ENCODE measurements around the gene AASDH.

AASDH gene

GRCh38 chr4:56320293-56320692 lies 67.0 kb downstream of the AASDH start:
- TF ChIP-seq TCF12 (IDR thresholded peaks at IDR 0.05; ENCODE audit: low read depth): no peak
- TF ChIP-seq CREB1 (IDR thresholded peaks at IDR 0.05; ENCODE audit: low read depth): no peak
- no peak for TF ChIP-seq ZBTB7A (IDR thresholded peaks at IDR 0.05; ENCODE audit: low read depth)
- TF ChIP-seq USF1 (IDR thresholded peaks at IDR 0.05): no peak
- TF ChIP-seq TAF1 (IDR thresholded peaks at IDR 0.05; ENCODE audit: low read depth): no peak
- TF ChIP-seq, protein P1, sequence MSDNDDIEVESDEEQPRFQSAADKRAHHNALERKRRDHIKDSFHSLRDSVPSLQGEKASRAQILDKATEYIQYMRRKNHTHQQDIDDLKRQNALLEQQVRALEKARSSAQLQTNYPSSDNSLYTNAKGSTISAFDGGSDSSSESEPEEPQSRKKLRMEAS (IDR thresholded peaks at IDR 0.05): no peak
- no peak for TF ChIP-seq RAD21 (IDR thresholded peaks at IDR 0.05; ENCODE audit: low read depth)
- no peak for TF ChIP-seq TEAD4 (IDR thresholded peaks at IDR 0.05)
- TF ChIP-seq EP300 (IDR thresholded peaks at IDR 0.05; ENCODE audit: borderline replicate concordance): no peak
- no peak for TF ChIP-seq YY1 (IDR thresholded peaks at IDR 0.05; ENCODE audit: low read depth)

DNA sequence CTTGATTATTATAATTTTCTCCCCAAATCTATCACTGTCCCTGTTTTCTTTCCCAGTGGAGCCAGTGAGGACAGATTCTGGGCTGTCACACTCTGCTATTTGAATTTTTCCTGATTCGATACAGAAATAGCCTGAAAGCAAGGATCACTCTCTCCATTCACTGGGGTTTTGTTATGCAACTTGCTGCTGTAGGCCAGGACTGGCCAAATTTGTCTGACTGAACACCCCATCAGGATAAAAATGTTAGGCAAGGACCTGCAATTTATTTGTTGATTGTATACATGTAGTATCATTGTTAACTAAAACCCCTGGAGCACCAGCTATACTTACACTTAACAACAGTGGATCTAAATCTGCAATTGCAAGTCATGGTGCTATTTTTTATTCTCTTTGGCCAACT lies 68.7 kb downstream of the AASDH start:
- TF ChIP-seq EGR1 (IDR thresholded peaks at IDR 0.05) (no peak), NFIC (IDR thresholded peaks at IDR 0.05) (no peak), TCF12 (IDR thresholded peaks at IDR 0.05; ENCODE audit: low read depth) (no peak), TAF1 (IDR thresholded peaks at IDR 0.05; ENCODE audit: low read depth) (no peak), CEBPB (IDR thresholded peaks at IDR 0.05) (no peak), EP300 (IDR thresholded peaks at IDR 0.05; ENCODE audit: borderline replicate concordance) (no peak), ZBTB7A (IDR thresholded peaks at IDR 0.05; ENCODE audit: low read depth) (no peak), FOXM1 (IDR thresholded peaks at IDR 0.05; ENCODE audit: borderline replicate concordance, low read depth) (no peak), RAD21 (IDR thresholded peaks at IDR 0.05; ENCODE audit: low read depth) (no peak), CREB1 (IDR thresholded peaks at IDR 0.05; ENCODE audit: low read depth) (no peak), USF1 (IDR thresholded peaks at IDR 0.05) (no peak), YY1 (IDR thresholded peaks at IDR 0.05; ENCODE audit: low read depth) (no peak), TEAD4 (IDR thresholded peaks at IDR 0.05) (no peak)
- TF ChIP-seq, protein P2, sequence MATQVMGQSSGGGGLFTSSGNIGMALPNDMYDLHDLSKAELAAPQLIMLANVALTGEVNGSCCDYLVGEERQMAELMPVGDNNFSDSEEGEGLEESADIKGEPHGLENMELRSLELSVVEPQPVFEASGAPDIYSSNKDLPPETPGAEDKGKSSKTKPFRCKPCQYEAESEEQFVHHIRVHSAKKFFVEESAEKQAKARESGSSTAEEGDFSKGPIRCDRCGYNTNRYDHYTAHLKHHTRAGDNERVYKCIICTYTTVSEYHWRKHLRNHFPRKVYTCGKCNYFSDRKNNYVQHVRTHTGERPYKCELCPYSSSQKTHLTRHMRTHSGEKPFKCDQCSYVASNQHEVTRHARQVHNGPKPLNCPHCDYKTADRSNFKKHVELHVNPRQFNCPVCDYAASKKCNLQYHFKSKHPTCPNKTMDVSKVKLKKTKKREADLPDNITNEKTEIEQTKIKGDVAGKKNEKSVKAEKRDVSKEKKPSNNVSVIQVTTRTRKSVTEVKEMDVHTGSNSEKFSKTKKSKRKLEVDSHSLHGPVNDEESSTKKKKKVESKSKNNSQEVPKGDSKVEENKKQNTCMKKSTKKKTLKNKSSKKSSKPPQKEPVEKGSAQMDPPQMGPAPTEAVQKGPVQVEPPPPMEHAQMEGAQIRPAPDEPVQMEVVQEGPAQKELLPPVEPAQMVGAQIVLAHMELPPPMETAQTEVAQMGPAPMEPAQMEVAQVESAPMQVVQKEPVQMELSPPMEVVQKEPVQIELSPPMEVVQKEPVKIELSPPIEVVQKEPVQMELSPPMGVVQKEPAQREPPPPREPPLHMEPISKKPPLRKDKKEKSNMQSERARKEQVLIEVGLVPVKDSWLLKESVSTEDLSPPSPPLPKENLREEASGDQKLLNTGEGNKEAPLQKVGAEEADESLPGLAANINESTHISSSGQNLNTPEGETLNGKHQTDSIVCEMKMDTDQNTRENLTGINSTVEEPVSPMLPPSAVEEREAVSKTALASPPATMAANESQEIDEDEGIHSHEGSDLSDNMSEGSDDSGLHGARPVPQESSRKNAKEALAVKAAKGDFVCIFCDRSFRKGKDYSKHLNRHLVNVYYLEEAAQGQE (IDR thresholded peaks at IDR 0.05; ENCODE audit: low read depth): no peak
- TF ChIP-seq, protein P1 (IDR thresholded peaks at IDR 0.05): no peak

DNA sequence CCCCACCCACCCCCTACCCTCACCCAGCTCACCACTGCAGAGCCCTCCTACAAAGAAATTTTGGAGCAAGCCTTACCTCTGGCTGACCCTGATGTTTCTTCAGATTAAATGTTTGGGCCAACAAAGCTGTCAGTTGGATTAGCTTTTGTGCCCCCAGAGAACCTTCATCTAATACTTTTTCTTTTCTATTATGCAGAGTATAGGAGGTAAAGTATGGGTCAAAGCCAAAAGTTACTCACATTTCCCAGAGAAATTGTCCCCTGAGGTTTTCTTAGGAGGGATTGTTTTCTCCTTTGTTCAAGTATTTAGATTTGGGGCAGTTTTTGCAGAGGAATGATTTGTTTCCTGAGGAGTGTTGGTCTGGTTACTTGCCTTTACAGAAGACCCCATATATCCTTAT lies 69.5 kb downstream of the AASDH start:
- TF ChIP-seq, protein P1 (IDR thresholded peaks at IDR 0.05): no peak
- no peak for TF ChIP-seq USF1 (IDR thresholded peaks at IDR 0.05)
- TF ChIP-seq TAF1 (IDR thresholded peaks at IDR 0.05; ENCODE audit: low read depth): no peak

- TF ChIP-seq CEBPB (IDR thresholded peaks at IDR 0.05): no peak
- TF ChIP-seq, protein P1 (IDR thresholded peaks at IDR 0.05): no peak
- no peak for TF ChIP-seq TCF12 (IDR thresholded peaks at IDR 0.05; ENCODE audit: low read depth)
- TF ChIP-seq USF1 (IDR thresholded peaks at IDR 0.05): no peak
- no peak for TF ChIP-seq TAF1 (IDR thresholded peaks at IDR 0.05; ENCODE audit: low read depth)
- no peak for TF ChIP-seq RAD21 (IDR thresholded peaks at IDR 0.05; ENCODE audit: low read depth)
- no peak for TF ChIP-seq TEAD4 (IDR thresholded peaks at IDR 0.05)
- TF ChIP-seq EGR1 (IDR thresholded peaks at IDR 0.05): no peak
- no peak for TF ChIP-seq FOXM1 (IDR thresholded peaks at IDR 0.05; ENCODE audit: borderline replicate concordance, low read depth)
- TF ChIP-seq, protein P2 (IDR thresholded peaks at IDR 0.05; ENCODE audit: low read depth): no peak
- TF ChIP-seq YY1 (IDR thresholded peaks at IDR 0.05; ENCODE audit: low read depth): no peak
- TF ChIP-seq CREB1 (IDR thresholded peaks at IDR 0.05; ENCODE audit: low read depth): no peak
- no peak for TF ChIP-seq EP300 (IDR thresholded peaks at IDR 0.05; ENCODE audit: borderline replicate concordance)
- TF ChIP-seq ZBTB7A (IDR thresholded peaks at IDR 0.05; ENCODE audit: low read depth): no peak
- TF ChIP-seq NFIC (IDR thresholded peaks at IDR 0.05): no peak
Measured at GRCh38 chr4:56316011-56316650, 71.2 kb downstream of the AASDH start.

Measured in Ishikawa (cell line).